ENCODE data around the gene INPP5A. TPM values are rescaled to one million over a fixed set of nuclear protein-coding genes. Genes with fewer than 3 reads are reported as not detected.

INPP5A gene
- total and polyA plus RNA-seq, 9 of the 15 experiments (the other 6 are each of a cell fraction or from before 2014, with no cell fraction given) = 0.66 to 11.6 (median 7.7) TPM

DNA sequence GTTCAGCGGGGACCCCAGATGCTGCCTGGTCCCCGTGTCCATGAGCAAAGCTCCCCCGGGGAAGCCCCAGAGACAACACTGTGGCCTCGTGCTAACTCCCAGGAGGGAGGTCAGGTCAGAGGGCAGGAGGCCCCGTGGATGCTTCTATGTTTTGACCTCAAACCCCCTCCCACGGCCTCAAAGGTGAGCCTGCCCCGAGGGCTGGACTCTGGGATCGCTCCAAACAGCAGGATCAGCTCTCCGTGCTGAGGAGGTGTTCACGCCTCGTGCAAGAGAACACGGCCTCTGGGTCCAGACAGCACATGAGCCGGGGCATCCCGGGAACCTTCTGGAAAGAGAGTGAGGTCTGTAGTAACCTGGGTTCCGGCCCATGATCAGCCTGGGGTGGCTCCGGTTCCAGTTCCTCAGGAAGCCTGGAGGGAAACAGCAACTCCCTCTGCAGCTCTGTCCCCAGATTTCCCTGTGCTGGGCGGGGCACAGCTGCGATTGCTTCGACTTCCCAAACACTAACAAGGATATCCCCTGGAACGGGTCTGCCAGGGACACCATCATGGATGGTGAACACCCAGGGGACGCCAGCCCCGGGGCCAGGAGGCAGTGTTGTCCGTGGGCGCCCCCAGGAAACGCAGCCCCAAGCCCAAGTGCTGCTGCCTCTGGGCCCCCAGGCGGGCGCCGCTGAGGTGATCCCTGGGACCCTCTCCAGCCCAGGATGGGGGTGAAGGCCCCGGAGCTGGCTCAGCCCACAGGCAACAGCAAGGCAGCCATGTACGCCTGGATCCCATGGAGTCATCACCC lies 18.0 kb upstream of the INPP5A start:
- CTCF ChIA-PET (ENCODE audit: low intra/inter-chr PET ratio) = no interaction called here
- TF ChIP-seq, protein P1, sequence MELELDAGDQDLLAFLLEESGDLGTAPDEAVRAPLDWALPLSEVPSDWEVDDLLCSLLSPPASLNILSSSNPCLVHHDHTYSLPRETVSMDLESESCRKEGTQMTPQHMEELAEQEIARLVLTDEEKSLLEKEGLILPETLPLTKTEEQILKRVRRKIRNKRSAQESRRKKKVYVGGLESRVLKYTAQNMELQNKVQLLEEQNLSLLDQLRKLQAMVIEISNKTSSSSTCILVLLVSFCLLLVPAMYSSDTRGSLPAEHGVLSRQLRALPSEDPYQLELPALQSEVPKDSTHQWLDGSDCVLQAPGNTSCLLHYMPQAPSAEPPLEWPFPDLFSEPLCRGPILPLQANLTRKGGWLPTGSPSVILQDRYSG (tag; conservative IDR thresholded peaks at IDR 0.05; ENCODE audit: low read depth) = no peak
- TF ChIP-seq ZNF263 (CRISPR knock-in tag; IDR thresholded peaks at IDR 0.05; ENCODE audit: borderline replicate concordance) (no peak), YBX1 (IDR thresholded peaks at IDR 0.05) (no peak), SRSF3 (IDR thresholded peaks at IDR 0.05; ENCODE audit: insufficient read depth, low read length) (no peak), ETS2 (tag; IDR thresholded peaks at IDR 0.05; ENCODE audit: borderline replicate concordance, poor library complexity, severe bottlenecking) (no peak), NFE2L1 (tag; IDR thresholded peaks at IDR 0.05; ENCODE audit: borderline replicate concordance, low read depth) (no peak), NFRKB (IDR thresholded peaks at IDR 0.05; ENCODE audit: low read depth) (no peak), NCOA4 (IDR thresholded peaks at IDR 0.05; ENCODE audit: partially characterized antibody) (no peak), PTBP1 (IDR thresholded peaks at IDR 0.05; ENCODE audit: low read depth, low read length) (no peak), NEUROD1 (IDR thresholded peaks at IDR 0.05; ENCODE audit: borderline replicate concordance, low read depth, low read length, partially characterized antibody) (no peak), ZC3H11A (IDR thresholded peaks at IDR 0.05; ENCODE audit: low read depth, low read length) (no peak), PML (IDR thresholded peaks at IDR 0.05; ENCODE audit: low read length) (no peak), ERF (CRISPR knock-in tag; IDR thresholded peaks at IDR 0.05) (no peak), ZNF174 (CRISPR knock-in tag; IDR thresholded peaks at IDR 0.05) (no peak), TCF7L2 (IDR thresholded peaks at IDR 0.05; ENCODE audit: low read depth, low read length) (no peak), ZNF3 (CRISPR knock-in tag; IDR thresholded peaks at IDR 0.05) (no peak), ESRRB (CRISPR knock-in tag; IDR thresholded peaks at IDR 0.05; ENCODE audit: borderline replicate concordance) (no peak), TAF15 (IDR thresholded peaks at IDR 0.05; ENCODE audit: low read depth, low read length) (no peak)
- TF ChIP-seq, protein P2, sequence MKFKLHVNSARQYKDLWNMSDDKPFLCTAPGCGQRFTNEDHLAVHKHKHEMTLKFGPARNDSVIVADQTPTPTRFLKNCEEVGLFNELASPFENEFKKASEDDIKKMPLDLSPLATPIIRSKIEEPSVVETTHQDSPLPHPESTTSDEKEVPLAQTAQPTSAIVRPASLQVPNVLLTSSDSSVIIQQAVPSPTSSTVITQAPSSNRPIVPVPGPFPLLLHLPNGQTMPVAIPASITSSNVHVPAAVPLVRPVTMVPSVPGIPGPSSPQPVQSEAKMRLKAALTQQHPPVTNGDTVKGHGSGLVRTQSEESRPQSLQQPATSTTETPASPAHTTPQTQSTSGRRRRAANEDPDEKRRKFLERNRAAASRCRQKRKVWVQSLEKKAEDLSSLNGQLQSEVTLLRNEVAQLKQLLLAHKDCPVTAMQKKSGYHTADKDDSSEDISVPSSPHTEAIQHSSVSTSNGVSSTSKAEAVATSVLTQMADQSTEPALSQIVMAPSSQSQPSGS (CRISPR knock-in tag; IDR thresholded peaks at IDR 0.05) = no peak
- TF ChIP-seq, protein P3, sequence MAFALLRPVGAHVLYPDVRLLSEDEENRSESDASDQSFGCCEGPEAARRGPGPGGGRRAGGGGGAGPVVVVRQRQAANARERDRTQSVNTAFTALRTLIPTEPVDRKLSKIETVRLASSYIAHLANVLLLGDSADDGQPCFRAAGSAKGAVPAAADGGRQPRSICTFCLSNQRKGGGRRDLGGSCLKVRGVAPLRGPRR (CRISPR knock-in tag; IDR thresholded peaks at IDR 0.05) = no peak
- no peak for DNase-seq (ENCODE audit: extremely low read depth in 1 of 4, low spot score in 3 of 4)
- H4K20me1 ChIP-seq (replicated peaks; ENCODE audit: control insufficient read depth, insufficient read depth, low read length) = no peaks in the 10 kb centered on the region
- no peaks in the 10 kb centered on the region for H3K79me2 ChIP-seq (ENCODE audit: control insufficient read depth, insufficient read depth, low read length)
- WGBS (ENCODE audit: insufficient coverage, low coverage, missing lambda C conversion rate) = 34% methylated on average over 10 of the region's 30 CpGs
- no peak for ATAC-seq
- no peak overlapping the region for H3K27ac ChIP-seq (ENCODE audit: extremely low read depth, low read depth, low read length)
- in situ Hi-C loops (cut with MboI) (no loop called here), intact Hi-C loops (cut with micrococcal nuclease) (no loop called here)
- H3K4me3 ChIP-seq = no peak overlapping the region
- peaks cover 9 to 37% of the 10 kb centered on the region in 2 experiments; a peak in 3 of 5 replicates for H3K27me3 ChIP-seq (ENCODE audit: control insufficient read depth in 2 of 2, insufficient read depth in 2 of 2, low read length in 2 of 2)
- POLR2A ChIA-PET = no interaction called here
- BruUV-seq (replicated peaks) = no TSS peak
- no peaks in the 10 kb centered on the region for H3K36me3 ChIP-seq (ENCODE audit: control insufficient read depth, insufficient read depth, low read length)
- peaks cover 25 to 51% of the 10 kb centered on the region in 2 experiments for H3K4me1 ChIP-seq (replicated peaks in 1 of 2; ENCODE audit: control insufficient read depth in 2 of 2, insufficient read depth in 2 of 2, low read length in 2 of 2)
- H2AFZ ChIP-seq (ENCODE audit: low read depth, low read length) = no peak overlapping the region; the same call in 1 of the 2 replicates
- peaks cover 6% of the 10 kb centered on the region for H3K9me1 ChIP-seq (ENCODE audit: control insufficient read depth, insufficient read depth, low read length)
- FAIRE-seq = no peak
- H3K9me3 ChIP-seq (replicated peaks; ENCODE audit: control insufficient read depth, insufficient read depth, low read depth, low read length) = no peaks in the 10 kb centered on the region
- H3K4me2 ChIP-seq (ENCODE audit: insufficient read depth, low read length) = no peak overlapping the region
- H3K9ac ChIP-seq (ENCODE audit: insufficient read depth in 1 of 2, low read depth in 2 of 2, low read length in 2 of 2) = no peak overlapping the region; a peak in 1 of 4 replicates

Data from K562 (cell line).